ENCODE data around the gene ILDR2.
A peak's percentile ranks its signal among the peaks of the same experiment; 100 is the strongest.
"Not testable (repeated sequence)": the region's sequence is repeated elsewhere in the genome, so short reads cannot be mapped to it uniquely, and the experiment has no call there.

The ILDR2 gene

GRCh38 chr1:166888373-166889111 is 86.8 kb downstream of the ILDR2 start:
- no peak for DNase-seq (ENCODE audit: low spot score)

- no peak for DNase-seq (ENCODE audit: low spot score)
Observed at GRCh38 chr1:166884971-166885370, 90.4 kb downstream of the ILDR2 start.

- DNase-seq (ENCODE audit: low spot score), result no peak
Observed at GRCh38 chr1:166884040-166884642, 91.2 kb downstream of the ILDR2 start.

GRCh38 chr1:166882893-166883292 is 92.4 kb downstream of the ILDR2 start:
- DNase-seq (ENCODE audit: low spot score), result no peak

GRCh38 chr1:166878173-166878917 is 97.0 kb downstream of the ILDR2 start:
- not testable (repeated sequence) for DNase-seq (ENCODE audit: low spot score)

GRCh38 chr1:166876540-166876838 is 98.9 kb downstream of the ILDR2 start:
- DNase-seq (ENCODE audit: low spot score), result no peak

- peak; percentile 96 for DNase-seq (ENCODE audit: low spot score)
Observed at GRCh38 chr1:166875734-166876539, 99.4 kb downstream of the ILDR2 start, which contains the start of gene TADA1. TADA1 (minus strand) TSS chr1:166876264; CDS start chr1:166876233, 31 bp downstream.

- no peak for DNase-seq (ENCODE audit: low spot score)
Observed at GRCh38 chr1:166875302-166875733, 100.0 kb downstream of the ILDR2 start.

GRCh38 chr1:166874464-166874863 is 100.9 kb downstream of the ILDR2 start:
- DNase-seq (ENCODE audit: low spot score), result no peak

GRCh38 chr1:166870584-166870983 is 104.8 kb downstream of the ILDR2 start:
- no peak for DNase-seq (ENCODE audit: low spot score)

GRCh38 chr1:166869318-166870099 is 105.8 kb downstream of the ILDR2 start:
- no peak for DNase-seq (ENCODE audit: low spot score)

GRCh38 chr1:166868639-166869038 is 106.7 kb downstream of the ILDR2 start:
- no peak for DNase-seq (ENCODE audit: low spot score)

- DNase-seq (ENCODE audit: low spot score), result no peak
Observed at GRCh38 chr1:166865926-166866325, 109.4 kb downstream of the ILDR2 start.

GRCh38 chr1:166859597-166859996 is 115.7 kb downstream of the ILDR2 start:
- DNase-seq (ENCODE audit: low spot score), result no peak

GRCh38 chr1:166858726-166859419 is 116.5 kb downstream of the ILDR2 start:
- DNase-seq (ENCODE audit: low spot score), result peak; percentile 96
